GM23248 (cell line): Measurements from ENCODE around the gene ZNF717.

Experiments used
- EZH2 ChIP-seq: fragments of 200-600 bp; sonication (generic); IDR thresholded peaks from 2 replicates; pipeline ENCODE4 v1.6.1; 2018; ENCODE audit warnings: antibody characterized with exemption, mild to moderate bottlenecking; ENCODE audit not compliant: insufficient read depth, poor library complexity, severe bottlenecking
- EZH2phosphoT487 ChIP-seq: fragments of 200-600 bp; sonication (generic); IDR thresholded peaks from 2 replicates; pipeline ENCODE4 v1.6.1; 2018; ENCODE audit warnings: antibody characterized with exemption, moderate library complexity, mild to moderate bottlenecking, low read depth; ENCODE audit not compliant: insufficient read depth

- no peak for TF ChIP-seq EZH2phosphoT487
- no peak for TF ChIP-seq EZH2
Measured at GRCh38 chr3:75737831-75738493, 47.4 kb downstream of the ZNF717 start.
